Kidney (tissue), 14 donors: ENCODE results near the gene SOS2. TPM values are rescaled to one million over a fixed set of nuclear protein-coding genes. Genes with fewer than 3 reads are reported as not detected.
"Not testable (repeated sequence)": the region's sequence is repeated elsewhere in the genome, so short reads cannot be mapped to it uniquely, and the experiment has no call there.

Experiments
- DNase-seq, 5 donors: peaks; one replicate each; pipeline ENCODE4 v3.0.0-alpha.2; 2013 to 2020
- FAIRE-seq: peaks from 2 replicates; lab custom pipeline; 2012; peaks lifted over from hg19 to GRCh38; lab: Jason Lieb, UNC
- H3K27ac ChIP-seq, 2 donors: one replicate each; pipeline ENCODE4 v1.7.0; 2013; ENCODE audit warnings: low read depth in 2 of 2, low read length in 2 of 2, inconsistent platforms in 1 of 2
- H3K27me3 ChIP-seq: one replicate; pipeline ENCODE4 v1.7.1; 2013; ENCODE audit warnings: low read length, inconsistent platforms; ENCODE audit not compliant: control insufficient read depth, insufficient read depth
- H3K36me3 ChIP-seq, 3 donors: one replicate each; pipeline versions ENCODE4 v1.7.0 to v1.7.1; 2013; ENCODE audit warnings: low read length in 3 of 3, control low read depth in 1 of 3, inconsistent platforms in 1 of 3; ENCODE audit not compliant: insufficient read depth in 3 of 3, control insufficient read depth in 2 of 3
- H3K4me1 ChIP-seq, 3 donors: one replicate each; pipeline versions ENCODE4 v1.7.0 to v1.7.1; 2013; ENCODE audit warnings: low read length in 3 of 3, inconsistent platforms in 1 of 3, low read depth in 1 of 3; ENCODE audit not compliant: control insufficient read depth in 2 of 3, insufficient read depth in 2 of 3
- H3K4me3 ChIP-seq, 3 donors: one replicate each; pipeline versions ENCODE4 v1.7.0 to v1.8.1; 2013; ENCODE audit warnings: low read length in 3 of 3, control low read depth in 1 of 3, inconsistent platforms in 1 of 3
- H3K9ac ChIP-seq, 3 donors: one replicate each; pipeline versions ENCODE4 v1.7.0 to v1.7.1; 2013; ENCODE audit warnings: low read length in 3 of 3, control low read depth in 1 of 3, inconsistent platforms in 1 of 3
- H3K9me3 ChIP-seq, 3 donors: one replicate each; pipeline versions ENCODE4 v1.7.0 to v1.7.1; 2013; ENCODE audit warnings: low read length in 3 of 3, control low read depth in 1 of 3, inconsistent platforms in 1 of 3; ENCODE audit not compliant: control insufficient read depth in 2 of 3, insufficient read depth in 1 of 3
- intact Hi-C: fragments of 100-400 bp; cut with DNase I; formaldehyde crosslinking; loops from one replicate; pipeline ENCODE4 v1.11.1; 2022
- polyA plus RNA-seq: library from polyadenylated mRNA; stranded (reverse); fragments of 350-450 nt; fragmentation: Illumina TruSeq; extraction: RNeasy Lipid Tissue Mini Kit (QIAGEN cat#74804); gene quantifications from one replicate; pipeline ENCODE4 v1.2.3, GENCODE V29; 2014; ENCODE audit warnings: low read depth, low replicate concordance; ENCODE audit not compliant: insufficient read depth
- total RNA-seq: library from RNA; stranded (reverse); fragmentation: NEBNext Ultra II Directional; extraction: Animal tissue kit (Norgen Biotek cat#: 25700); gene quantifications from one replicate; pipeline ENCODE4 v1.2.1, GENCODE V29; 2021
- TF ChIP-seq, protein P1 (sequence below): IDR thresholded peaks from 3 replicates; pipeline ENCODE4 v1.5.1; 2012; ENCODE audit warnings: mild to moderate bottlenecking, moderate library complexity, borderline replicate concordance; ENCODE audit not compliant: insufficient read depth; ENCODE audit errors: extremely low read depth
- donor health status: control.
- donor health status: control.
- donor health status: control.
- donor health status: control.
- donor health status: control.
- donor health status: DM: yes; HTN: yes; CAD: no.
- donor health status: Normal renal cell carcinoma (clear cell type).

The SOS2 gene
- total and polyA plus RNA-seq, 2 donors from 2014 or later = 11.9 to 39.7 TPM

DNA sequence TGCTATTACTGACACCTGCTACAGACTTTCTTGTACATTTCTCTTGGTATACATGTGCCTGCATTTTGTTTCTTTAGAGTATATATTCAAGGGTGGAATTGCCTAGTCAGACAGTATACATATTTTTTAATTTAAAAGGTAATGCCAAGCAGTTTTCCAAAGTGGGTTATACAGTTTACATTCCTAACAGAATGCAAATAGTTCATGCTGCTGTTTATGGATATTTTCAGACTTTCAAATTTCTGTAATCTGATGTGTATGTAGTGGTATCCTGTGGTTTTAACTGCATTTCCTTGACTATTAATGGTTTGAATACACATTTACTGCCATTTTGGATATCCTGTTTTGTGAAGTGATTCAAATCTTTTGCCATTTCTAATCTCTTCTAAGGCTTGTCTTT, 59.5 kb downstream of the SOS2 start:
- Histone ChIP-seq H3K27me3 (no peaks in the 10 kb centered on the region), H3K36me3 (peaks cover 0 to 4% (median 3%) of the 10 kb centered on the region in 3 donors), H3K9ac (no peak overlapping the region), H3K4me3 (no peak overlapping the region), H3K9me3 (no peaks in the 10 kb centered on the region), H3K27ac (no peak overlapping the region), H3K4me1 (no peaks in the 10 kb centered on the region)
- intact Hi-C loops = no loop called here
- TF ChIP-seq, protein P1, sequence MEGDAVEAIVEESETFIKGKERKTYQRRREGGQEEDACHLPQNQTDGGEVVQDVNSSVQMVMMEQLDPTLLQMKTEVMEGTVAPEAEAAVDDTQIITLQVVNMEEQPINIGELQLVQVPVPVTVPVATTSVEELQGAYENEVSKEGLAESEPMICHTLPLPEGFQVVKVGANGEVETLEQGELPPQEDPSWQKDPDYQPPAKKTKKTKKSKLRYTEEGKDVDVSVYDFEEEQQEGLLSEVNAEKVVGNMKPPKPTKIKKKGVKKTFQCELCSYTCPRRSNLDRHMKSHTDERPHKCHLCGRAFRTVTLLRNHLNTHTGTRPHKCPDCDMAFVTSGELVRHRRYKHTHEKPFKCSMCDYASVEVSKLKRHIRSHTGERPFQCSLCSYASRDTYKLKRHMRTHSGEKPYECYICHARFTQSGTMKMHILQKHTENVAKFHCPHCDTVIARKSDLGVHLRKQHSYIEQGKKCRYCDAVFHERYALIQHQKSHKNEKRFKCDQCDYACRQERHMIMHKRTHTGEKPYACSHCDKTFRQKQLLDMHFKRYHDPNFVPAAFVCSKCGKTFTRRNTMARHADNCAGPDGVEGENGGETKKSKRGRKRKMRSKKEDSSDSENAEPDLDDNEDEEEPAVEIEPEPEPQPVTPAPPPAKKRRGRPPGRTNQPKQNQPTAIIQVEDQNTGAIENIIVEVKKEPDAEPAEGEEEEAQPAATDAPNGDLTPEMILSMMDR = no peak
- FAIRE-seq (no peak), DNase-seq (no peak)

DNA sequence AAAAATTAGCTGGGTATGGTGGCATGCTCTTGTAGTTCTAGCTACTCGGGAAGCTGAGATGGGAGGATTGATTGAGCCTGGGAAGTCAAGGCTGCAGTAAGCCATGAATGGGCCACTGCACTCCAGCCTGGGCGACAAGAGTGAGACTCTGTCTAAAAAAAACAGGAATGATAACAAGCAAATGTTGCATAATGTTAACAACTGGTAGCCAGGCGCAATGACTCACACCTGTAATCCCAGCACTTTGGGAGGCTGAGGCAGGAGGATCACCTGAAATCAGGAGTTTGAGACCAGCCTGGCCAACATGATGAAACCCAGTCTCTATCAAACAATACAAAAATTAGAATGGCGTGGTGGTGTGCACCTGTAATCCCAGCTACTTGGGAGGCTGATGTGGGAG, 64.0 kb downstream of the SOS2 start:
- H3K9ac ChIP-seq, H3K36me3 ChIP-seq, H3K4me3 ChIP-seq, H3K9me3 ChIP-seq, H3K27me3 ChIP-seq, H3K4me1 ChIP-seq, H3K27ac ChIP-seq, FAIRE-seq, intact Hi-C loops, DNase-seq: not testable (repeated sequence)

GRCh38 chr14:50156111-50156510, 75.3 kb downstream of the SOS2 start:
- TF ChIP-seq, protein P1 = no peak
- intact Hi-C loops = no loop called here
- peaks cover 2 to 25% (median 18%) of the 10 kb centered on the region in 3 donors for H3K36me3 ChIP-seq

GRCh38 chr14:50148799-50149198, 82.6 kb downstream of the SOS2 start:
- Histone ChIP-seq H3K4me1 (no peaks in the 10 kb centered on the region), H3K9ac (no peak overlapping the region), H3K36me3 (peaks cover 0 to 9% (median 3%) of the 10 kb centered on the region in 3 donors), H3K27ac (no peak overlapping the region), H3K4me3 (no peak overlapping the region), H3K9me3 (no peaks in the 10 kb centered on the region), H3K27me3 (no peaks in the 10 kb centered on the region)
- TF ChIP-seq, protein P1 = no peak
- FAIRE-seq (no peak), DNase-seq (no peak)
- intact Hi-C loops = no loop called here

More at GRCh38 chr14:50156111-50156510, 75.3 kb downstream of the SOS2 start:
- H3K27ac ChIP-seq = no peak overlapping the region
- no peaks in the 10 kb centered on the region for H3K9me3 ChIP-seq
- H3K27me3 ChIP-seq = no peaks in the 10 kb centered on the region
- FAIRE-seq (no peak), DNase-seq (no peak)
- H3K4me1 ChIP-seq = no peaks in the 10 kb centered on the region
- H3K9ac ChIP-seq = no peak overlapping the region
- no peak overlapping the region for H3K4me3 ChIP-seq
